HepG2 (cell line): ENCODE data around the gene RPS10. TPM values are rescaled to one million over a fixed set of nuclear protein-coding genes. Genes with fewer than 3 reads are reported as not detected.

Source experiments
- GFI1 ChIP-seq: sonication (generic); formaldehyde crosslinking; IDR thresholded peaks from 2 replicates; pipeline ENCODE4 v1.5.0; 2020; ENCODE audit warnings: missing genetic modification reagents, mild to moderate bottlenecking, borderline replicate concordance
- HOXA7 ChIP-seq: sonication (generic); formaldehyde crosslinking; IDR thresholded peaks from 2 replicates; pipeline ENCODE4 v1.8.1; 2022; ENCODE audit warnings: mild to moderate bottlenecking, missing genetic modification reagents, moderate library complexity
- IKZF1 ChIP-seq: fragments of 450-650 bp; IDR thresholded peaks from 2 replicates; pipeline ENCODE4 v1.7.1; 2016
- MED1 ChIP-seq: sonication (generic); formaldehyde crosslinking; IDR thresholded peaks from 2 replicates; pipeline ENCODE4 v1.4.0; 2020; ENCODE audit warnings: missing genetic modification reagents
- NFYC ChIP-seq: IDR thresholded peaks from 2 replicates; pipeline ENCODE4 v1.6.1; 2016; ENCODE audit warnings: missing genetic modification reagents, missing compliant biosample characterization
- PATZ1 ChIP-seq: sonication (generic); formaldehyde crosslinking; IDR thresholded peaks from 2 replicates; pipeline ENCODE4 v1.4.0; 2020; ENCODE audit warnings: missing genetic modification reagents
- PRMT3 ChIP-seq: sonication (generic); formaldehyde crosslinking; IDR thresholded peaks from 2 replicates; pipeline ENCODE4 v1.8.1; 2022; ENCODE audit warnings: low read depth, mild to moderate bottlenecking, moderate library complexity, missing genetic modification reagents, borderline replicate concordance
- RAD21 ChIP-seq: fragments of 450-650 bp; formaldehyde crosslinking; IDR thresholded peaks from 2 replicates; pipeline ENCODE4 v1.5.0; 2020; ENCODE audit warnings: mild to moderate bottlenecking
- REXO4 ChIP-seq: sonication (generic); formaldehyde crosslinking; IDR thresholded peaks from 2 replicates; pipeline ENCODE4 v1.8.0; 2022; ENCODE audit warnings: missing genetic modification reagents, mild to moderate bottlenecking, borderline replicate concordance
- SIN3B ChIP-seq: fragments of 150-350 bp; IDR thresholded peaks from 2 replicates; pipeline ENCODE4 v1.6.1; 2014; ENCODE audit warnings: low read length
- SIX4 ChIP-seq: sonication (generic); formaldehyde crosslinking; IDR thresholded peaks from 2 replicates; pipeline ENCODE4 v1.4.0; 2020; ENCODE audit warnings: missing genetic modification reagents
- SMAD9 ChIP-seq: sonication (generic); formaldehyde crosslinking; IDR thresholded peaks from 2 replicates; pipeline ENCODE4 v1.5.1; 2020; ENCODE audit warnings: mild to moderate bottlenecking, missing genetic modification reagents
- SMARCE1 ChIP-seq: fragments of 450-650 bp; IDR thresholded peaks from 2 replicates; pipeline ENCODE4 v1.6.1; 2017; ENCODE audit warnings: borderline replicate concordance
- SRSF4 ChIP-seq: fragments of 200-400 bp; formaldehyde crosslinking; IDR thresholded peaks from one replicate; pipeline ENCODE4 v1.6.1; 2018; ENCODE audit warnings: mild to moderate bottlenecking, low read depth, low read length, moderate library complexity; ENCODE audit not compliant: poor library complexity, severe bottlenecking
- THRA ChIP-seq: sonication (generic); formaldehyde crosslinking; IDR thresholded peaks from 2 replicates; pipeline ENCODE4 v1.4.0; 2020; ENCODE audit warnings: missing genetic modification reagents, borderline replicate concordance
- ZBTB14 ChIP-seq: sonication (generic); formaldehyde crosslinking; IDR thresholded peaks from 2 replicates; pipeline ENCODE4 v1.4.0; 2020; ENCODE audit warnings: missing genetic modification reagents
- ZBTB33 ChIP-seq: sonication (generic); formaldehyde crosslinking; IDR thresholded peaks from 2 replicates; pipeline ENCODE4 v1.4.0; 2020; ENCODE audit warnings: missing genetic modification reagents
- ZFP82 ChIP-seq: sonication (generic); formaldehyde crosslinking; IDR thresholded peaks from 2 replicates; pipeline ENCODE4 v1.5.1; 2020; ENCODE audit warnings: mild to moderate bottlenecking, missing genetic modification reagents, borderline replicate concordance
- ZNF770 ChIP-seq: sonication (generic); formaldehyde crosslinking; IDR thresholded peaks from 2 replicates; pipeline ENCODE4 v1.5.0; 2020; ENCODE audit warnings: mild to moderate bottlenecking, missing genetic modification reagents
- ZNF781 ChIP-seq: sonication (generic); formaldehyde crosslinking; IDR thresholded peaks from 2 replicates; pipeline ENCODE4 v1.5.1; 2020; ENCODE audit warnings: borderline replicate concordance, mild to moderate bottlenecking, missing genetic modification reagents; ENCODE audit errors: not compliant biosample characterization
- ZNF83 ChIP-seq: sonication (generic); formaldehyde crosslinking; IDR thresholded peaks from 2 replicates; pipeline ENCODE4 v1.4.0; 2020; ENCODE audit warnings: missing genetic modification reagents, mild to moderate bottlenecking, borderline replicate concordance
- polyA plus RNA-seq, 8 experiments: library from polyadenylated mRNA; depleted of rRNA in 3 of 8; stranded (reverse) in 7 of 8; unstranded in 1 of 8; fragments of >200 nt; fragmentation: Illumina TruSeq in 4 of 8; extraction: Trizol in 4 of 8; gene quantifications; 2 replicates each; pipeline versions ENCODE4 v1.2.1 to v1.2.3, GENCODE V29; 2011 to 2016; ENCODE audit warnings: low read depth in 4 of 8, missing spikeins in 1 of 8, mixed read lengths in 1 of 8; ENCODE audit not compliant: insufficient read depth in 1 of 8
- total RNA-seq, 5 experiments: library from RNA; depleted of rRNA; stranded (reverse); fragments of >200 nt; fragmentation: Illumina TruSeq; extraction: Trizol; gene quantifications; 2 replicates each; pipeline ENCODE4 v1.2.3, GENCODE V29; 2016; ENCODE audit warnings: low read depth in 1 of 5

Gene RPS10
- total and polyA plus RNA-seq, 2 of the 13 experiments (the other 11 are each of a cell fraction or from before 2014, with no cell fraction given): 2,909 to 4,648 TPM

- TF ChIP-seq HOXA7 (CRISPR knock-in tag): no peak
- TF ChIP-seq SMAD9 (CRISPR knock-in tag): no peak
- no peak for TF ChIP-seq SRSF4
- TF ChIP-seq ZNF770 (CRISPR knock-in tag): peak; percentile 93
- TF ChIP-seq SMARCE1: no peak
- peak; percentile 77 for TF ChIP-seq GFI1
- TF ChIP-seq PATZ1 (CRISPR knock-in tag): no peak
- no peak for TF ChIP-seq ZNF83 (CRISPR knock-in tag)
- TF ChIP-seq ZBTB14 (CRISPR knock-in tag): no peak
- TF ChIP-seq NFYC: peak; percentile 58
- no peak for TF ChIP-seq SIN3B
- 0 out of 2 replicates have a peak, but pooled peaks have one; percentile 27 for TF ChIP-seq SIX4 (CRISPR knock-in tag)
- peak; percentile 59; the same call in 1 of the 2 replicates for TF ChIP-seq THRA (CRISPR knock-in tag)
- TF ChIP-seq MED1 (CRISPR knock-in tag): no peak; the same call in 1 of the 2 replicates
- no peak for TF ChIP-seq ZFP82
- no peak for TF ChIP-seq ZNF781 (CRISPR knock-in tag)
- TF ChIP-seq PRMT3 (CRISPR knock-in tag): no peak
- TF ChIP-seq ZBTB33 (CRISPR knock-in tag): no peak
- peak; percentile 92 for TF ChIP-seq RAD21 (CRISPR knock-in tag)
- no peak for TF ChIP-seq REXO4
- no peak for TF ChIP-seq IKZF1
These were observed 10.6 kb downstream of the RPS10 start (continued) for GRCh38 chr6:34414999-34415858.
